Keratinocyte (primary cell): Measurements from ENCODE around the gene STPG4. TPM values are rescaled to one million over a fixed set of nuclear protein-coding genes. Genes with fewer than 3 reads are reported as not detected.

Experiments
- DNase-seq: peaks from one replicate; pipeline ENCODE4 v3.0.0-alpha.2; 2011; ENCODE audit warnings: low read depth, missing footprints, low spot score
- FAIRE-seq: peaks from 2 replicates; lab custom pipeline; 2011; peaks lifted over from hg19 to GRCh38; lab: Jason Lieb, UNC
- H2AFZ ChIP-seq: 2 replicates; pipeline ENCODE4 v1.6.0; 2012; ENCODE audit warnings: low read length, control low read depth, inconsistent platforms; ENCODE audit not compliant: control insufficient read depth
- H3K27ac ChIP-seq: 2 replicates; pipeline ENCODE4 v1.5.1; 2011; ENCODE audit warnings: low read length; ENCODE audit not compliant: control insufficient read depth, insufficient read depth
- H3K27me3 ChIP-seq: 3 replicates; pipeline ENCODE4 v1.6.0; 2011; ENCODE audit warnings: low read length; ENCODE audit not compliant: control insufficient read depth, insufficient read depth; ENCODE audit errors: extremely low read depth
- H3K36me3 ChIP-seq, 2 experiments: 2 replicates in 1 of 2; 3 replicates in 1 of 2; pipeline ENCODE4 v1.5.1; 2011; ENCODE audit warnings: low read length in 2 of 2, mild to moderate bottlenecking in 1 of 2; ENCODE audit not compliant: control insufficient read depth in 2 of 2, insufficient read depth in 2 of 2; ENCODE audit errors: extremely low read depth in 1 of 2
- H3K4me1 ChIP-seq: 3 replicates; pipeline ENCODE4 v1.5.1; 2011; ENCODE audit warnings: low read length; ENCODE audit not compliant: control insufficient read depth, insufficient read depth; ENCODE audit errors: extremely low read depth
- H3K4me2 ChIP-seq: 3 replicates; pipeline ENCODE4 v1.6.0; 2011; ENCODE audit warnings: low read depth, low read length; ENCODE audit not compliant: control insufficient read depth, insufficient read depth; ENCODE audit errors: extremely low read depth
- H3K4me3 ChIP-seq, 3 experiments: fragments of 200-600 bp in 1 of 3; sonication (generic) in 1 of 3; 2 replicates in 2 of 3; 3 replicates in 1 of 3; pipeline ENCODE4 v1.5.1; 2011 to 2016; ENCODE audit warnings: low read length in 3 of 3, mild to moderate bottlenecking in 3 of 3, control low read depth in 2 of 3, inconsistent platforms in 1 of 3, low read depth in 1 of 3, mixed read lengths in 1 of 3, mixed run types in 1 of 3, moderate library complexity in 1 of 3; ENCODE audit not compliant: control insufficient read depth in 2 of 3, insufficient read depth in 2 of 3; ENCODE audit errors: extremely low read depth in 1 of 3
- H3K79me2 ChIP-seq: 2 replicates; pipeline ENCODE4 v1.6.0; 2012; ENCODE audit warnings: low read length; ENCODE audit not compliant: control insufficient read depth, insufficient read depth
- H3K9ac ChIP-seq: 3 replicates; pipeline ENCODE4 v1.6.0; 2011; ENCODE audit warnings: low read length; ENCODE audit not compliant: control insufficient read depth, insufficient read depth; ENCODE audit errors: extremely low read depth
- H3K9me1 ChIP-seq: 3 replicates; pipeline ENCODE4 v1.6.0; 2011; ENCODE audit warnings: low read length; ENCODE audit not compliant: control insufficient read depth, insufficient read depth; ENCODE audit errors: extremely low read depth
- H3K9me3 ChIP-seq: 2 replicates; pipeline ENCODE4 v1.5.1; 2012; ENCODE audit warnings: low read depth, low read length; ENCODE audit not compliant: control insufficient read depth
- H4K20me1 ChIP-seq: 3 replicates; pipeline ENCODE4 v1.6.0; 2011; ENCODE audit warnings: low read length; ENCODE audit not compliant: control insufficient read depth, insufficient read depth; ENCODE audit errors: extremely low read depth
- CTCF ChIP-seq, 3 experiments: IDR thresholded peaks in 1 of 3; conservative IDR thresholded peaks in 1 of 3; optimal IDR thresholded peaks in 1 of 3; 2 replicates in 2 of 3; 3 replicates in 1 of 3; pipeline versions ENCODE3 to v1.5.1; 2011; ENCODE audit warnings: low read length in 3 of 3, mild to moderate bottlenecking in 3 of 3, moderate library complexity in 2 of 3, control low read depth in 1 of 3, inconsistent platforms in 1 of 3; ENCODE audit not compliant: insufficient read depth in 2 of 3; ENCODE audit errors: extremely low read depth in 1 of 3
- EZH2 ChIP-seq: IDR thresholded peaks from one replicate; pipeline ENCODE4 v1.6.1; 2012; ENCODE audit warnings: inconsistent platforms, mild to moderate bottlenecking, low read length, moderate library complexity
- dilution Hi-C: fragments of 300-500 bp; cut with MboI; formaldehyde crosslinking; loops from one replicate; pipeline ENCODE4 v1.7.0; 2020; ENCODE audit warnings: low sequenced_read_pairs; ENCODE audit not compliant: extremely low pct_ligation_motif_present
- polyA plus RNA-seq, 5 experiments: library from polyadenylated mRNA; depleted of rRNA in 3 of 5; stranded (reverse) in 3 of 5; stranded (forward) in 1 of 5; unstranded in 1 of 5; fragments of >200 nt; gene quantifications; 1 replicate in 1 of 5; 2 replicates in 3 of 5; 3 replicates in 1 of 5; pipeline versions ENCODE4 v1.2.1 to v1.2.3, GENCODE V29; 2011 to 2012; ENCODE audit warnings: missing spikeins in 2 of 5, low read depth in 1 of 5, low replicate concordance in 1 of 5

The STPG4 gene
- polyA plus RNA-seq, 1 donor (not counting 4 experiments of a cell fraction or from before 2014, with no cell fraction given) = 0.26 TPM

- no peaks in the 10 kb centered on the region for H4K20me1 ChIP-seq
These were observed 116.2 kb downstream of the STPG4 start for GRCh38 chr2:47038656-47039488.

GRCh38 chr2:47037678-47038077, 117.4 kb downstream of the STPG4 start:
- Histone ChIP-seq H3K27me3 (no peaks in the 10 kb centered on the region), H3K4me3 (no peak overlapping the region), H3K4me2 (no peak overlapping the region), H4K20me1 (no peaks in the 10 kb centered on the region), H3K4me1 (peaks cover 44% of the 10 kb centered on the region), H3K27ac (no peak overlapping the region), H3K9me1 (no peaks in the 10 kb centered on the region), H2AFZ (no peak overlapping the region), H3K9me3 (no peaks in the 10 kb centered on the region), H3K79me2 (no peaks in the 10 kb centered on the region), H3K9ac (no peak overlapping the region), H3K36me3 (peaks cover 1 to 9% of the 10 kb centered on the region in 2 experiments)
- TF ChIP-seq CTCF (optimal IDR thresholded peaks at IDR 0.05 in 1 of 3, IDR thresholded peaks at IDR 0.05 in 1 of 3, conservative IDR thresholded peaks at IDR 0.05 in 1 of 3; ENCODE audit: extremely low read depth in 1 of 3, insufficient read depth in 2 of 3, low read length in 3 of 3) (no peak), EZH2 (no peak)
- DNase-seq = no peak
- FAIRE-seq = no peak
- dilution Hi-C loops = no loop called here

More at GRCh38 chr2:47038656-47039488, 116.2 kb downstream of the STPG4 start:
- DNase-seq (no peak), FAIRE-seq (no peak)
- Histone ChIP-seq H3K27me3 (no peaks in the 10 kb centered on the region), H3K4me1 (peaks cover 44% of the 10 kb centered on the region), H2AFZ (no peak overlapping the region), H3K4me2 (no peak overlapping the region), H3K9ac (no peak overlapping the region), H3K36me3 (peaks cover 1 to 4% of the 10 kb centered on the region in 2 experiments), H3K4me3 (no peak overlapping the region), H3K27ac (no peak overlapping the region), H3K79me2 (no peaks in the 10 kb centered on the region), H3K9me1 (no peaks in the 10 kb centered on the region), H3K9me3 (no peaks in the 10 kb centered on the region)
- no peak for TF ChIP-seq EZH2
- TF ChIP-seq CTCF (optimal IDR thresholded peaks at IDR 0.05 in 1 of 3, IDR thresholded peaks at IDR 0.05 in 1 of 3, conservative IDR thresholded peaks at IDR 0.05 in 1 of 3; ENCODE audit: extremely low read depth in 1 of 3, insufficient read depth in 2 of 3, low read length in 3 of 3) = no peak
- dilution Hi-C loops = no loop called here

Other genes with a start within 250 kb of the STPG4 start
- 77.7 to 132 TPM (median 79.3 TPM) in 3 replicates for gene MCFD2, start 239.5 kb downstream of the STPG4 start, polyA plus RNA-seq
- 5.7 to 10.8 TPM (median 7.0 TPM) in 3 replicates for gene TTC7A, start 214.1 kb downstream of the STPG4 start, polyA plus RNA-seq
- gene CALM2, start 21.2 kb upstream of the STPG4 start, polyA plus RNA-seq = 363 to 762 TPM (median 668 TPM) in 3 replicates
- gene EPCAM, start 214.0 kb upstream of the STPG4 start, polyA plus RNA-seq = 4.7 to 27.6 TPM (median 25.8 TPM) in 3 replicates
- 8.0 to 16.8 TPM (median 11.0 TPM) in 3 replicates for gene MSH2, start 247.8 kb upstream of the STPG4 start, polyA plus RNA-seq